Naive thymus-derived CD8-positive, alpha-beta T cell (primary cell): ENCODE data around the gene MYH6. TPM values are rescaled to one million over a fixed set of nuclear protein-coding genes. Genes with fewer than 3 reads are reported as not detected.
A peak's percentile ranks its signal among the peaks of the same experiment; 100 is the strongest.
"Not testable (repeated sequence)": the region's sequence is repeated elsewhere in the genome, so short reads cannot be mapped to it uniquely, and the experiment has no call there.

ENCODE experiments used
- ATAC-seq, 2 donors: fragments of 150-1000 bp; cut with Tn5 transposase in 1 of 2; sonication (Bioruptor Pico), chemical (Tn5 transposase) in 1 of 2; 1 replicate in 1 of 2; 2 replicates in 1 of 2; pipeline ENCODE4 v1.10.0; 2021; ENCODE audit warnings: mild to moderate bottlenecking in 2 of 2, moderate library complexity in 2 of 2
- POLR2A ChIA-PET: fragments of 350-600 bp; sonication (Branson Sonifier 250); formaldehyde crosslinking; loops from one replicate; lab custom pipeline; 2021; ENCODE audit warnings: antibody characterized with exemption; lab: Charles Lee
- DNase-seq, 10 donors: peaks; one replicate each; pipeline versions ENCODE4 v3.0.0 to v3.0.0-alpha.2; 2020 to 2022
- H3K27ac Mint-ChIP-seq, 10 donors: one replicate each; pipeline ENCODE4 v1.8.0; 2020 to 2022; ENCODE audit warnings: mild to moderate bottlenecking in 10 of 10, mixed read lengths in 10 of 10, moderate library complexity in 4 of 10, inconsistent platforms in 1 of 10
- H3K27me3 Mint-ChIP-seq, 5 donors: one replicate each; pipeline ENCODE4 v1.8.0; 2021 to 2022; ENCODE audit warnings: mixed read lengths in 5 of 5
- H3K36me3 Mint-ChIP-seq, 3 donors: one replicate each; pipeline ENCODE4 v1.8.0; 2020 to 2022; ENCODE audit warnings: mixed read lengths in 3 of 3, mild to moderate bottlenecking in 2 of 3, inconsistent platforms in 1 of 3
- H3K4me1 Mint-ChIP-seq, 4 donors: one replicate each; pipeline ENCODE4 v1.8.0; 2021 to 2022; ENCODE audit warnings: mixed read lengths in 4 of 4
- H3K4me3 Mint-ChIP-seq, 10 donors: one replicate each; pipeline ENCODE4 v1.8.0; 2020 to 2022; ENCODE audit warnings: mild to moderate bottlenecking in 10 of 10, mixed read lengths in 10 of 10, moderate library complexity in 6 of 10, inconsistent platforms in 1 of 10
- H3K9me3 Mint-ChIP-seq, 9 donors: one replicate each; pipeline ENCODE4 v1.8.0; 2020 to 2022; ENCODE audit warnings: mixed read lengths in 9 of 9, mild to moderate bottlenecking in 3 of 9, inconsistent platforms in 1 of 9, moderate library complexity in 1 of 9
- polyA plus RNA-seq, 3 donors: library from polyadenylated mRNA; unstranded; fragments of 300-500 nt; fragmentation: Illumina TruSeq; gene quantifications; one replicate each; pipeline ENCODE4 v1.2.3, GENCODE V29; 2021
- total RNA-seq, 8 experiments: library from RNA in 2 of 8; stranded (reverse) in 2 of 8; gene quantifications; one replicate each; pipeline ENCODE4 v1.2.3 and lab custom pipeline; 2021 to 2026

Gene MYH6
- total and polyA plus RNA-seq, 5 experiments from 2014 or later: not detected

- no peak overlapping the region for H3K4me3 Mint-ChIP-seq
- no peak overlapping the region for H3K27ac Mint-ChIP-seq
- H3K9me3 Mint-ChIP-seq: no peaks in the 10 kb centered on the region
- POLR2A ChIA-PET: no interaction called here
- ATAC-seq: no peak
- H3K27me3 Mint-ChIP-seq: peaks cover 5 to 26% (median 19%) of the 10 kb centered on the region in 5 donors
- H3K36me3 Mint-ChIP-seq: no peaks in the 10 kb centered on the region
- peaks cover 0 to 8% (median 2%) of the 10 kb centered on the region in 4 donors for H3K4me1 Mint-ChIP-seq
- DNase-seq: peak in 1 of 10 donors; percentile 37
Observed at GRCh38 chr14:23405096-23405495, 3.0 kb downstream of the MYH6 start.

DNA sequence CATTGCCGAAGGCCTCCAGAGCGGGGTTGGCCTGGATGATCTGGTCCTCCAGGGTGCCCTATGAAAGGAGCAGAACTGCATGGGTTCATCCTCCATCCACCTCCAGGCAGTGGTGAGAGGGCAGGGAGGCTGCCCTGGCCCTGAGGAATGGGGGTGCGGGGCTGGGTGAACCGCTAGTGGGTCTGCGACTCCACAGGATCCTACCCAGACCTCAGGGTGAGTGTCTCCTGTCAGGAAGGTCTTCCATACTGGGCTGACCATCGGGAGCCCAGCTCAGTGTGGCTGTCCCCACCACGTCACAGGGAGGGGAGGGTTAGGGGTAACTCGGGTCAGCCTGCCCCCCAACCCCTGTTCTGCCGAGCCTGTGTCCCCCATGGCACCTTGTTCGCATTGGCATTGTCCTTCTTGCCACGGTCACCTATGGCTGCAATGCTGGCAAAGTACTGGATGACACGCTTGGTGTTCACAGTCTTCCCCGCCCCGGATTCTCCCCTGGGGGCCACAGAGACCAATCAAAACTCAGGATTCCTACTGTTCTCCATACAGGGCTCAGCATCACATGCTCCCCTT, 3.7 kb downstream of the MYH6 start:
- no peak for DNase-seq
- no peak for ATAC-seq
- Mint-ChIP-seq H3K4me3 (no peak overlapping the region), H3K27ac (no peak overlapping the region), H3K36me3 (no peaks in the 10 kb centered on the region), H3K9me3 (no peaks in the 10 kb centered on the region), H3K4me1 (peaks cover 0 to 8% (median 2%) of the 10 kb centered on the region in 4 donors), H3K27me3 (peaks cover 5 to 26% (median 19%) of the 10 kb centered on the region in 5 donors)
- POLR2A ChIA-PET: no interaction called here

DNA sequence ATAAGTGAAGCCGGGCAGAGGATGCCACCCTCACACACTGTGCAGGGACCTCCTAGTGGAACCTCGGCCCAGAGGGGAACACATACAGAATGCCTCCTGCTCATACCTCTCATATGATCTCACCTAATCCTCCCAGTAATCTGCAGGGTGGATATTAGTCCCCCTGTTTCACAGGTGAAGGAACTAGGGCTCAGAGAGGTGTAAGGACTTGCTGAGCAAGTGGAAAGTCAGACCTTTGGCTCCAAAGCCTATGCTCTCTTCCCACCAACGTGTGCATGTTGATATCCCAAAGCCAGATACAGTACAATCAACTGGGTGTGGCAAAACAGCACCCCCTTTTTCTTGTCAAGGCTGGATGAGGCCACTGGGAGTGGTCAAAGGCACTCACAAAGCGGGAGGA, 4.2 kb downstream of the MYH6 start:
- Mint-ChIP-seq H3K4me3 (no peak overlapping the region), H3K27ac (no peak overlapping the region), H3K9me3 (no peaks in the 10 kb centered on the region), H3K4me1 (peaks cover 0 to 8% (median 2%) of the 10 kb centered on the region in 4 donors), H3K27me3 (peaks cover 5 to 24% (median 19%) of the 10 kb centered on the region in 5 donors), H3K36me3 (no peaks in the 10 kb centered on the region)
- ATAC-seq (no peak), DNase-seq (no peak)
- POLR2A ChIA-PET: no interaction called here

DNA sequence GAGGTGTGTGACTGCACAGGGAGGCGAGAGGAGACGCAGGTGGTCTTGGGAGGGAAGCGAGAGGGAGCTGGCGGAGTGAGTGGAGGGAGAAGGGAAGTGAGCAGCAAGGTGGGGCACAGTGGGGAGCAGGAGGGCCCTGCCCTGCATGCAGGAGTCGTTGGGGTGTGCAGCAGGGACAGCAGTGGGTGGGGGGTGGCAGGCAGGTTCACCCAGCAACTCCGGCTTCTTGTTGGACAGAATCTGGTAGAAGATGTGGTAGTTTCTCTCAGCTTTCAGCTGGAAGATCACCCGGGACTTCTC, 5.0 kb downstream of the MYH6 start:
- Mint-ChIP-seq H3K27me3 (peaks cover 7 to 24% (median 20%) of the 10 kb centered on the region in 5 donors), H3K36me3 (no peaks in the 10 kb centered on the region), H3K4me1 (peaks cover 0 to 8% (median 2%) of the 10 kb centered on the region in 4 donors), H3K9me3 (no peaks in the 10 kb centered on the region), H3K27ac (peak overlapping the region in 1 of 10 donors; percentile 70), H3K4me3 (no peak overlapping the region)
- POLR2A ChIA-PET: no interaction called here
- ATAC-seq (no peak), DNase-seq (peak in 1 of 10 donors; percentile 53)

GRCh38 chr14:23402296-23403138, 5.6 kb downstream of the MYH6 start:
- peaks cover 4 to 24% (median 19%) of the 10 kb centered on the region in 5 donors for H3K27me3 Mint-ChIP-seq
- DNase-seq (peak in 1 of 10 donors; percentile 50), ATAC-seq (no peak)
- no peaks in the 10 kb centered on the region for H3K9me3 Mint-ChIP-seq
- H3K36me3 Mint-ChIP-seq: no peaks in the 10 kb centered on the region
- H3K4me1 Mint-ChIP-seq: peaks cover 0 to 8% (median 2%) of the 10 kb centered on the region in 4 donors
- peak overlapping the region in 2 of 10 donors; percentile 21 to 70 for H3K27ac Mint-ChIP-seq
- H3K4me3 Mint-ChIP-seq: no peak overlapping the region
- POLR2A ChIA-PET: no interaction called here

- Mint-ChIP-seq H3K36me3 (no peaks in the 10 kb centered on the region), H3K27ac (peak overlapping the region in 1 of 10 donors; percentile 43), H3K4me3 (no peak overlapping the region), H3K27me3 (peaks cover 3 to 21% (median 19%) of the 10 kb centered on the region in 5 donors), H3K4me1 (peaks cover 0 to 5% (median under 1%) of the 10 kb centered on the region in 4 donors), H3K9me3 (no peaks in the 10 kb centered on the region)
- ATAC-seq: no peak
- peak in 1 of 10 donors; percentile 8 for DNase-seq
- POLR2A ChIA-PET: no interaction called here
Observed at GRCh38 chr14:23401291-23401690, 6.8 kb downstream of the MYH6 start.

GRCh38 chr14:23400496-23401149, 7.5 kb downstream of the MYH6 start:
- H3K4me1 Mint-ChIP-seq, H3K36me3 Mint-ChIP-seq, POLR2A ChIA-PET, H3K9me3 Mint-ChIP-seq, H3K27ac Mint-ChIP-seq, ATAC-seq, H3K4me3 Mint-ChIP-seq: not testable (repeated sequence)
- peak in 1 of 10 donors; percentile 35 for DNase-seq
- peaks cover 3 to 21% (median 19%) of the 10 kb centered on the region in 5 donors for H3K27me3 Mint-ChIP-seq

DNA sequence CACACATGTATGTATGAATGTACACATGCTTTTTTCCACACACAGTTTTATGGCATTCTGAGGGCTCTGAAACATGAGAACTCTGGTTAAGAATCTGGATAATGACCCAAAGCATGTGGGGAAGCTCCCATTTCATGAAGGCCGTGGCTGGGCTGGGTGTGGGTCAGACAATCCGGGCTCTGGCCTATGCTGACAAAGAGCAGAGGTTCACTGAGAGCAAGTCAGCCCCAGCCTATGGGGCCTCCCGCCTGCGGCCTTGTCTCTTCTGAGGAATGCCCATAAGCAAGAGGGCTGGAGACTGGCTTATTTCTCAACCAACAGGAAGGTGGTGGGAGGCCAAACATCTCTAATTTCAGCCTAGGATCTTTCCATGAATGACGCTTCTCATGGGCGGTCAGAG, 8.5 kb downstream of the MYH6 start:
- H3K27me3 Mint-ChIP-seq: peaks cover 3 to 16% (median 14%) of the 10 kb centered on the region in 5 donors
- DNase-seq (peak in 1 of 10 donors; percentile 35), ATAC-seq (no peak)
- H3K36me3 Mint-ChIP-seq: no peaks in the 10 kb centered on the region
- no peaks in the 10 kb centered on the region for H3K4me1 Mint-ChIP-seq
- H3K4me3 Mint-ChIP-seq: no peak overlapping the region
- H3K9me3 Mint-ChIP-seq: no peaks in the 10 kb centered on the region
- POLR2A ChIA-PET: no interaction called here
- no peak overlapping the region for H3K27ac Mint-ChIP-seq

DNA sequence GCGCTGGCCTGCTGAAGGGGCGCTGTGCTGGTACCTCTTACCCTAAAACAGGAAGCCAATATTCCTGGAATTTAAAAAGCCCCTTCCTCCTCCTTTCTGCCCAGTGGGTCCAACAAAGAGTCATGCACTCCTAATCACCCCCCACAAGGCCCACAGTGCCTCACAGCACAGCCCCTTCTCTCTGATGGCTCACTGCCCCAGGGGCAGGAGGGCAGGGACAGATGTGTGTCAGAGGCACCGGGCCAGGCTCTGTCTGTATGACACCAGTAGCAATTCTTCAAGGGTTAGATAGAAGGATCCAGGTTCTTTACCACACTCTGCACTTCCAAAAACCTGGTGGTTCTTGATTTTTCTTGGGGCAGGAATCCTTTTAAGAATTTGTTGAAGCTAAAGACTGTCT, 8.9 kb downstream of the MYH6 start:
- no peak for ATAC-seq
- Mint-ChIP-seq H3K9me3 (no peaks in the 10 kb centered on the region), H3K27me3 (peaks cover 3 to 17% (median 14%) of the 10 kb centered on the region in 5 donors), H3K4me3 (no peak overlapping the region), H3K27ac (peak overlapping the region in 1 of 10 donors; percentile 41), H3K36me3 (no peaks in the 10 kb centered on the region), H3K4me1 (no peaks in the 10 kb centered on the region)
- POLR2A ChIA-PET: no interaction called here
- no peak for DNase-seq

GRCh38 chr14:23398348-23398747, 9.7 kb downstream of the MYH6 start:
- POLR2A ChIA-PET: no interaction called here
- H3K27ac Mint-ChIP-seq: no peak overlapping the region
- peaks cover 3 to 17% (median 9%) of the 10 kb centered on the region in 5 donors for H3K27me3 Mint-ChIP-seq
- ATAC-seq (no peak), DNase-seq (peak in 1 of 10 donors; percentile 53)
- no peaks in the 10 kb centered on the region for H3K36me3 Mint-ChIP-seq
- no peak overlapping the region for H3K4me3 Mint-ChIP-seq
- no peaks in the 10 kb centered on the region for H3K4me1 Mint-ChIP-seq
- no peaks in the 10 kb centered on the region for H3K9me3 Mint-ChIP-seq

DNA sequence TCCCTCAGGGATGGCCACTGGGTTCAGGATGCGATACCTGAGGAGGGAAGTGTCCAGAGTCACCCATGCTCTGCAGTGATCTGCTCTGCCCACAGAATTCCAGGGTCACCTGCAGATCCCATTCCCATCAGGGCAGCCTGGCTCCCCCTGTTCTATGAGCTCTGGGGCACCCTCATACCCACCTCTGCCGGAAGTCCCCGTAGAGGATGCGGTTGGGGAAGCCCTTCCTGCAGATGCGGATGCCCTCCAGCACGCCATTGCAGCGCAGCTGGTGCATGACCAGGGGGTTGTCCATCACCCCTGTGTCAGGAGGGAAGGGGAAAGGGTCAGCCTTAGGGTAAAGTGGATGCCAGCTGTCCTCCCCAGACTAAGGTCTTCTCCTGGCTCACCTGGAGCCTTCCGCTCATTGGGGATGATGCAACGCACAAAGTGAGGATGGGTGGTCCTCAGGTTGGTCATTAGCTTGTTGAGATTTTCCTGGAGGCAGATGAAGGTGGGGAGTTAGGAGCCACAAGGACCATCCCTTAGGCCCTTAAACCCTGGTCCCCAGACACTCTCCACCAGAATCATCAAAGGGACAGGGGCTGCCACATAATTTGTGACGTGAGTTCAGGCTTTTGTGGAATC, 11.2 kb downstream of the MYH6 start:
- Mint-ChIP-seq H3K36me3 (no peaks in the 10 kb centered on the region), H3K4me1 (no peaks in the 10 kb centered on the region), H3K27ac (no peak overlapping the region), H3K27me3 (peaks cover 0 to 12% (median 4%) of the 10 kb centered on the region in 5 donors), H3K4me3 (no peak overlapping the region), H3K9me3 (no peaks in the 10 kb centered on the region)
- peak in 1 of 10 donors; percentile 48 for DNase-seq
- POLR2A ChIA-PET: no interaction called here
- no peak for ATAC-seq

DNA sequence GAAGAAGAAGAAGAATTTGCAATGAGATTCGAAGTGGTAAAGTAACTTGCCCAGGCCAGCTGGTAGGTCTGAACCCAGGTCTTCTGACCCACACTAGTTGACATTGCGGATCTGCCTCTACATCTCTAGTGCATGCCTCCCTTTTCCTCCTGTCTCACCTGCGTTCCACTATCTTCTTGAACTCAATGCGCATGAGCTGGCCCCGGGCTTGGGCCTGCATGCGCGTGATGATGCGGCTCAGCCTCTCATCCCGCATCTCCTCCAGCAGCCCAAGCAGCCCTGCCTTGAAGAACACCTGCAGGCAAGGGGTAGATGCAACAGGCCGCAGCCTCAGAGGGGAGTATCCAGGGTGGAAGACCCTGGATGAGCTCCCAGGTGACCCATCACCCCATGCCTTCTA, 11.9 kb downstream of the MYH6 start:
- Mint-ChIP-seq H3K4me1 (no peaks in the 10 kb centered on the region), H3K9me3 (no peaks in the 10 kb centered on the region), H3K4me3 (no peak overlapping the region), H3K27ac (no peak overlapping the region), H3K36me3 (no peaks in the 10 kb centered on the region), H3K27me3 (peaks cover 0 to 7% (median 4%) of the 10 kb centered on the region in 5 donors)
- ATAC-seq (no peak), DNase-seq (no peak)
- POLR2A ChIA-PET: no interaction called here
